ENCODE measurements around the gene TTF1.

TTF1 gene

DNA sequence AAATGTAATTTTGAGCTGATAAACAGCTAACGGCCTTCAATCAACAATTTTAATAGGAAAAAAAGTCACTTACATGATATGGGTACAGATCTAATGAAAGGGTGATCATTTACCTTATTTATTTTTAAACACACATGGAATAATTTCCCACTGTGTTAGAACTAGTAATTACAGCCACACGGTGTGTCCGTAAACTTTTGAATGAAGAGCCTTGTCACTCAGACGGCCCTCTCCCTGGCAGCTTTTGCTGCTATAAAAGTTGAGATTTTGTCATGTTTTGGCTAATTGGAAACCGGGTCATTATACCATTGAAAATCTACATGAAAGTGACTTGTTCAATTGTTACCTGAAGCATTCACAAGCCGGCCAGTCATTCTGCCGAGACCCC, 19.0 kb upstream of the TTF1 start:
- TF ChIP-seq GABPA (IDR thresholded peaks at IDR 0.05; ENCODE audit: low read depth) (no peak), SPI1 (IDR thresholded peaks at IDR 0.05; ENCODE audit: borderline replicate concordance, low read depth) (no peak), CTCF (IDR thresholded peaks at IDR 0.05; ENCODE audit: insufficient read depth, low read length) (no peak), REST (IDR thresholded peaks at IDR 0.05; ENCODE audit: insufficient replicate concordance, low read depth) (no peak), POLR2AphosphoS5 (IDR thresholded peaks at IDR 0.05; ENCODE audit: low read depth) (no peak)
- H3K27me3 ChIP-seq (ENCODE audit: insufficient read depth, poor library complexity, severe bottlenecking) = peaks cover 9% of the 10 kb centered on the region
- no peak for DNase-seq (ENCODE audit: low read depth in 1 of 2, low spot score in 1 of 2)
- no peak overlapping the region for H3K4me3 ChIP-seq (replicated peaks; ENCODE audit: insufficient read depth, low read length)
- H3K27ac ChIP-seq (replicated peaks) = no peak overlapping the region

DNA sequence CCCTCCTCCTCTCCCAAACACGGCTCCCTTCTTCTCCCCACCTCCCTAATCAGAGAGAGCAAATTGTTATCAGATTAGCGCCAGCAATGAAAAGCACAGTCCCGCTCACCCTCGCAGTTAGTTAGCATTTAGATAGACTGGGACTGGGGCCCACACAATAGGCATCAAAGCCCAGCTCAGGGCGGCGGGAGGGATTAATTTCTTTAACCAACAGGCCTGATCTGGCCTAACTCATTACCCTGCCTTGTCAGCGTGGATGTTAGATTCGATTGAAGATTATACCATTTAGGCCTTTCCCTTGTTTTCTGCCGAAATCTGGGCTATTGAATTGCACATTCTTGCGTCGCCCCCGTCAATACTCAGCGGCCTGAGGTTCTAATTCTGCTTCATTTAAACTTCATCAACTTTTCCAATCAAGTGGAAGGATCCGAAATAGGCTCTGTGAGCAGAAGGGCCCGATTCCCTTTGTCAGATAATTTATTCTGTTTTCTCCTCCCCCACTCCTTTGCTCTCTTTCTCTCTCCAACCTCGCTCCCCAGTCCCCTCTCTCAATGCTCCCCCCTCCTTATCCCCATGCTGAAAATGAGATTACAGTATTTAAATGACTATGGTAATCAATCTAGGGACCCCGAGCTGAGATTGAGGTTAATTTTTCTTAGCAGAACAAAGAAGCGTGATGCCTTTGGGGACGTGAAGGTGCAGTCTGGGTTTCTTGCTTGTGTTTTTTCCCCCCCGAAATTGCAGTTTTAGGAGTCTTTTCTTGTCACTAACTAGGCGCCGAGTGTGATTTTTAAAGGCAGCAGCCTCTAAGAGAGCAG, 18.4 kb upstream of the TTF1 start:
- no peak overlapping the region for H3K27ac ChIP-seq (replicated peaks)
- no peak overlapping the region for H3K4me3 ChIP-seq (replicated peaks; ENCODE audit: insufficient read depth, low read length)
- H3K27me3 ChIP-seq (ENCODE audit: insufficient read depth, poor library complexity, severe bottlenecking) = peaks cover 9% of the 10 kb centered on the region
- TF ChIP-seq GABPA (IDR thresholded peaks at IDR 0.05; ENCODE audit: low read depth) (no peak), REST (IDR thresholded peaks at IDR 0.05; ENCODE audit: insufficient replicate concordance, low read depth) (no peak), POLR2AphosphoS5 (IDR thresholded peaks at IDR 0.05; ENCODE audit: low read depth) (no peak), SPI1 (IDR thresholded peaks at IDR 0.05; ENCODE audit: borderline replicate concordance, low read depth) (no peak), CTCF (IDR thresholded peaks at IDR 0.05; ENCODE audit: insufficient read depth, low read length) (no peak)
- DNase-seq (ENCODE audit: low read depth in 1 of 2, low spot score in 1 of 2) = no peak

GRCh38 chr9:132423503-132423902, 16.9 kb upstream of the TTF1 start:
- H3K4me3 ChIP-seq (replicated peaks; ENCODE audit: insufficient read depth, low read length) = no peak overlapping the region
- TF ChIP-seq REST (IDR thresholded peaks at IDR 0.05; ENCODE audit: insufficient replicate concordance, low read depth) (no peak), POLR2AphosphoS5 (IDR thresholded peaks at IDR 0.05; ENCODE audit: low read depth) (no peak), CTCF (IDR thresholded peaks at IDR 0.05; ENCODE audit: insufficient read depth, low read length) (no peak), SPI1 (IDR thresholded peaks at IDR 0.05; ENCODE audit: borderline replicate concordance, low read depth) (no peak), GABPA (IDR thresholded peaks at IDR 0.05; ENCODE audit: low read depth) (no peak)
- peaks cover 13% of the 10 kb centered on the region for H3K27me3 ChIP-seq (ENCODE audit: insufficient read depth, poor library complexity, severe bottlenecking)
- H3K27ac ChIP-seq (replicated peaks) = no peak overlapping the region
- DNase-seq (ENCODE audit: low read depth in 1 of 2, low spot score in 1 of 2) = no peak

Measured in HL-60 (cell line).